Coronary artery (tissue), 2 donors: ENCODE data around the gene SLPI.

Experiments used
- DNase-seq: peaks from one replicate; pipeline ENCODE4 v3.0.0-alpha.2; 2017; ENCODE audit warnings: low spot score
- H3K27ac ChIP-seq, 2 donors: fragments of 200-600 bp; sonication (generic); one replicate each; pipeline ENCODE4 v1.5.1; 2016 to 2019
- H3K4me3 ChIP-seq: fragments of 200-600 bp; sonication (generic); 2 replicates; pipeline ENCODE4 v1.5.1; 2016; ENCODE audit warnings: mild to moderate bottlenecking, moderate library complexity
- CTCF ChIP-seq: fragments of 200-600 bp; sonication (generic); IDR thresholded peaks from one replicate; pipeline ENCODE4 v1.5.1; 2019; ENCODE audit warnings: antibody characterized with exemption

The SLPI gene

GRCh38 chr20:45275338-45275737 is 21.0 kb upstream of the SLPI start:
- DNase-seq: no peak
- no peak overlapping the region for H3K4me3 ChIP-seq
- no peak for TF ChIP-seq CTCF
- no peak overlapping the region for H3K27ac ChIP-seq

- H3K27ac ChIP-seq: no peak overlapping the region
- DNase-seq: no peak
- no peak overlapping the region for H3K4me3 ChIP-seq
- no peak for TF ChIP-seq CTCF
These were observed 15.4 kb upstream of the SLPI start for GRCh38 chr20:45269754-45270270.

GRCh38 chr20:45269056-45269455 is 14.7 kb upstream of the SLPI start:
- no peak overlapping the region for H3K4me3 ChIP-seq
- no peak for DNase-seq
- no peak for TF ChIP-seq CTCF
- H3K27ac ChIP-seq: no peak overlapping the region

GRCh38 chr20:45268531-45268930 is 14.2 kb upstream of the SLPI start:
- no peak for DNase-seq
- no peak overlapping the region for H3K4me3 ChIP-seq
- no peak for TF ChIP-seq CTCF
- H3K27ac ChIP-seq: no peak overlapping the region

- Histone ChIP-seq H3K4me3 (no peak overlapping the region), H3K27ac (no peak overlapping the region)
- no peak for DNase-seq
- TF ChIP-seq CTCF: no peak
These were observed 12.6 kb upstream of the SLPI start for GRCh38 chr20:45266977-45267376.

GRCh38 chr20:45263556-45264266 is 9.3 kb upstream of the SLPI start:
- Histone ChIP-seq H3K27ac (no peak overlapping the region), H3K4me3 (no peak overlapping the region)
- DNase-seq: no peak
- no peak for TF ChIP-seq CTCF

GRCh38 chr20:45258664-45259063 is 4.3 kb upstream of the SLPI start:
- DNase-seq: no peak
- no peak for TF ChIP-seq CTCF
- Histone ChIP-seq H3K4me3 (no peak overlapping the region), H3K27ac (no peak overlapping the region)
